Epidermal melanocyte (primary cell): ENCODE results near the gene C3orf80.
"Not testable (repeated sequence)": the region's sequence is repeated elsewhere in the genome, so short reads cannot be mapped to it uniquely, and the experiment has no call there.

Source experiments
- DNase-seq: peaks from one replicate; pipeline ENCODE4 v3.0.0; 2011; ENCODE audit warnings: low spot score; ENCODE audit not compliant: insufficient read length

C3orf80 gene

DNA sequence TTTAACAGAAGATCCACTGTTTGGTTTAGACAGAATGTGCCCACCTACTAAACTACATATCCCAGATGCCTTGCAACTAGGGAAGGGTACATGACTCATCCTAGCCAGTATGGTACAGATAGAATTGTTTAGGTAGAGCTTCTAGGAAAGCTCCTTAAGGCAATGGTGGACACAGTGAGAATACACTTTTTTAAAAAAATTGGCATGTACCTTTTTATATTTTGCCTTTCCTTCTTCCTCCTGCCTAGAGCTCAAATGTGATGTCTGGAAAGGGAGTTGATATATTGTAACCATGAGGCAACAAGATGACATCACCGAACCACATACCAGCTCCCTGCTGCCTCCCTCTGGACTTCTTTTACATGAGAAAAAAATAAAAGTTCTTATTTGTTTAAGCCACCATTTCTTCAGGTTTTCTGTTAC, 14.4 kb upstream of the C3orf80 start:
- no peak for DNase-seq

DNA sequence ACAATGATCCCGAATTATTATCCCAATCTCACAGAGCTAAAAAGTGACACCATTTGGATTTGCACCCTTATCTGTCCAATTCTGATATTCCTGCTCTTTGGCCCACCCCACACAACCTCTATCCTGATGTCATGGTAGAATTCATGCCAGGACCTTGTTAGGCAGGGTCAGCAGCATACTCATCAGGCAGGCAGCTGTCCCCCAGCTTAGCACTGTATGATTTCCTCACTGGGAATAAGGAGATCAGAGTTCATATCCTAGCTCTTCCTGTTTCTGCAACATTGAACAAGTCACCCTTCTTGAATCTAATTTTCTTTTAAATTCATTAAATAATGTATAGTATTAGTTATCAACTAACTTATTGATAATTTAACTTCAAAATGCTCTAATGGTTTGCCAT, 12.0 kb upstream of the C3orf80 start:
- no peak for DNase-seq

DNA sequence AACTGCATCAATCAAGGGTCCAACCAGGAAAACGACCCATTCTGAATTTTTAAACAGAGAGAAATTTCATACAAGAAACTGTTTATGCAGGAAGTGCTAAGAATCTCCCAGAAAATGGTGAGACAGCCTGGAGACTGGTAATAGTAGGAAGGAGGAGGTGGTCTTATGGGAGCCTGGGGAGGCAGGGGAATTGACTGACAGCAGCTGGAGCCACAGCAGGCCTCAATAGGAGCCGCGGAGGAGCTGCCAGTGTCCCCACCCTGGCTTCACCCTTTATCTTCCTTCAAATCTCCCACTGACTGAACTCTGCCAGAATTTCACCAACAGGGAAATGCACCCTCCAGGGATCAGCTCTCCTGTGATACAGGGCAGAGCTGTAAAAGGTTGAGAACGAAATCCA, 7.5 kb upstream of the C3orf80 start:
- no peak for DNase-seq

DNA sequence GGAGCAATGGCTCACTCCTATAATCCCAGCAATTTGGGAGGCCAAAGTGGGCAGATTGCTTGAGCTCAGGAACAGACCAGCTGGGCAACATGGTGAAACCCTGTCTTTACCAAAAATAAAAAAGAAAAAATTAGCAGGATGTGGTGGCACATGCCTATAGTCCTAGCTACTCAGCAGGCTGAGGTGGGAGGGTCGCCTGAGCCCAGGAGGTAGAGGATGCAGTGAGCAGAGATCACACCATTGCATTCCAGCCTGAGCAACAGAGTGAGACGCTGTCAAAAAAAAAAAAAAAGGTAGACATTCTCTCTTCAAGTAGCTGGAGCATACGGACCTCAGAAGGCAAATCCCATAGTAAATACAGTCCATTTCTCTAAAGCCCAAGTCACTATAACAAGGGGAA, 7.1 kb upstream of the C3orf80 start:
- DNase-seq = no peak

DNA sequence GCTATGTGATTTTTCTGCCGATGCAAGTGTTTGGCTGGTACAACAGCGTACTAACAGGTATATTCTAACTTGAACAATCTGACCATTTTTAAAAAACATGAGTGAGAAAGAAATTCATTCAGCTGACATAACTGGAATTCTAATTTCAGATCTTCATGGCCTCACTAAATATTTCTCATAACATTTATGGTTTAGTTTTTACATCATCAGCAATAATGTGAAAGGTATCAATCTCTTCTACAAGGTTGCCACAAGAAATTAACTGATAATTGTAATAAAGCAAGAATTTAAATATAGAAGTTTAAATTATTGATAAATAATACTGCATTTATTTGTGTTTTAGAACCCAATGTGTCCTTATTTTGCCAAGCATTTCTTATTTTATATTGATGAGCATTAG, 5.2 kb upstream of the C3orf80 start:
- no peak for DNase-seq

DNA sequence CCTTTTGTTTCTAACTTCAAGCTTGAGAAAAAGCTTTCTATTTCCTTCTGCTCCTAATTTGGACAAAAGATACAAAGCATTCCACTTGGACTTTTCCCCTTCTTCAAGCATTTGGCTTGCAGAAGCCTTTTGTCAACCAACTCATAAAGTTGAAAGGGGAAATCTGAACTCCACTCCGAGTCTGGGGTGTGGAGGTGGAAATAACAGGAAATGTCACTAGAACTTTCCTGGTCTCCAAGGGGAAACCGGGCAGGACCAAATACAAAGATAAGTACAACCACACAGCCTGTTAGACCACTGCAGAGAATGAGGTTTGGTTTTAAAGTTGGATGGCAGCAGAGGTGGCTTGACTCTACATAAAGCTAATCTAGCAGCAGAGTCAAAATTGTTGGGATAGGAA, 4.2 kb upstream of the C3orf80 start:
- DNase-seq = no peak

DNA sequence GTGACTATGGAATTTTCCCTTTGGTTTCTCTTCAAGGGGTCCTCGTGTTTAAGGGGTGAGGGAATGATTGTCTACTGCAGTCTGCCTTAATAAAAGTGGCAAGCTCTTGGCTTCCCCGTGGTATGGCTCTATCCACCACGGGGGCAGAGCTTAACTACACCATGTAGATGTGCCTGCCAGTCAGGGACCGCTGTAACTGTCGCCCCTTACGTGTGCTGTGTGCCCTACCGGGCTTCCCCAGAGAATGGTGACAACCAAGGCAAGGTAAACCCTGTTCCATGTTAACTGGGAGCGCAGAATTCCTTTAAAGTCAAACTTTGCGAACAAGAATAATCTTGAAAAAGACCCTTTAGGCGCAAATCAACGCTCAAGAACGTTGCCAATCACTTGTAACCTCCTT, 966 bp upstream of the C3orf80 start:
- no peak for DNase-seq

DNA sequence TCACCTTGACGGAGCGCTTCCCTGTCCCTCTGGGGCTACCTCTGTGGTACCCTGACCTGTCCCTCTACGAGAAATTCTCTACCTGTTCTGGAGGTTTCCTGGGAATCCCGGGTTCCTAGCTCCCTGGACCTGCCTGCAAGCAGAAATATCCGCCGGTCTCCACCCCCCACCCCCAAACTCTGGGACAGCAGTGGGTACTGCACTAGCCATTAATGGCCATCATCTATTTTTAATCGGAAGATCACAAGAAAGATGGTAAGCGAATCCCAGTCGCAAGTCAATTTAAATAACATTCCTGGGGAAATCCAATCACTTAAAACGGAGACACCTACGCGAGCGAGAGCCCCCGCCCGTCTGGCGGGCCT, 429 bp upstream of the C3orf80 start:
- no peak for DNase-seq

DNA sequence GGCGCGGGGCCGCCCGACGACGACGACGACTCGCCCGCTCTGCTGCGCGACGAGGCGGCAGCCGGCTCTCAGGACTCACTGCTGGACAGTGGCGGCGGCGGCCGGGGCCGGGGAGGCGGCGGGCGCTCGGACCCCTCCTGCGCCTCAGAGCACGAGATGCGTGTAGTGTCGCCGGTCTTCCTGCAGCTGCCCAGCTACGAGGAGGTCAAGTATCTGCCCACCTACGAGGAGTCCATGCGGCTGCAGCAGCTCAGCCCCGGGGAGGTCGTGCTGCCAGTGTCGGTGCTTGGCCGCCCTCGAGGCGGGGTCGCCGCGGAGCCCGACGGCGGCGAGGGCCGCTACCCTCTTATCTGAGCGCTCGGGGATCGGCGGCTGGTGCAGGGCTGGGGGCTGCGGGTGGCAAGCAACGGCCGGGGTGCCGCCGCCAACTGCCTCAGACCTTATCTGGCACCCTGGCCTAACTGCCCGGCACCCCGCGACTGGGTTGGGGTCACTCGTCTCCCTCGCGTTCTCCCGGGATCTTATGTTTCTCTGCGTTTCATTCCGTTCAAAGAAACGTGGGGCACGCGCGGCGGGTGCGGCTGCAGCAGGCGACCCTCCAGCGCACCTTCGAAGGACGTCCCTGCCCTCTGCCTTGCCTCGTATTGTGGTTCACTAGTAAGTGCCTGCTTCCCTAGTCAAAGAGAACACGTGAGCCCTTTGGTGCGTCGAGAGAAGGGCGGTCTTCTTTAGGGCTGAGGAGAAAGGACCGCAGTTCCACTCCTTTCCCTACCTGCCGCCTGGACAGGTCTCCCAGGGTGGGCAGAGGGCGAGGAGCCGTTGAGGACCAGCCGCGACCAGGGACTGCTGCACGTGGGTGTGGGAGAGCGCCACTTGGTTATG, 1.0 kb downstream of the C3orf80 start:
- no peak for DNase-seq

DNA sequence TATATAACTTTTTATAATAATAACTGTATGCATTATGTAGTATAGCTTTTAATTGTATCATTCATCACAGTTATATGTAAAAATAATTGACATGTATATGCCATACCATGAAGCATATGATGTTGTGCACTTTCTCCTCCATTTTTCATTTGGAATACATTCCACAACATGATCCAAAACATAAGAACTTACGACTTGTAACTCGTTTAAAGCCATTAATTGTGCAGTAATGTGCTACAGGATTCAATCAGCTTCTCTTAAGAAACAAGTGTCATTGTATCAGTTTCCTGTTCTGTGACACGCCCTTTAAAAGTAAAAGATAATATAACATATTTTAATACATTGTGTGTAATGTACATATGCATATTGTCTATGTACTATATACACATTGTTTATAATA, 2.2 kb downstream of the C3orf80 start:
- no peak for DNase-seq

DNA sequence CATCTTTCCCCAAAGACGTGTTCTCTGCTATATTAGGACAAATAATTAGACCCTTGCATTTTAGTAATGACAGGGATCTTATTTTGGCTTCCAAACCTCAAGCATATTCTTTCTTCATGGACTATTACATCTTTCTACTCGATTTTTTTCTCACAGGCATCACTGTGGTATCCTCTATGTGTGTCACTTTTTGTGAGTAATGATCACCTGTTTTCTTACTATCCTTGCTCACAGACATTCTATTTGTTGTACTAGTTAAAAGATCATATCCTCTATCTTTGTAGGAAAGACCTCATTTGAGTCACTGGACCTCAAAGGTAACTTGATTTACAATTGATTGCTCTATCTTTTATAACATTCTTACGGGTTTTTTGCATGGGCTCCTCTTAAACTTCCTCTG, 6.8 kb downstream of the C3orf80 start:
- no peak for DNase-seq

DNA sequence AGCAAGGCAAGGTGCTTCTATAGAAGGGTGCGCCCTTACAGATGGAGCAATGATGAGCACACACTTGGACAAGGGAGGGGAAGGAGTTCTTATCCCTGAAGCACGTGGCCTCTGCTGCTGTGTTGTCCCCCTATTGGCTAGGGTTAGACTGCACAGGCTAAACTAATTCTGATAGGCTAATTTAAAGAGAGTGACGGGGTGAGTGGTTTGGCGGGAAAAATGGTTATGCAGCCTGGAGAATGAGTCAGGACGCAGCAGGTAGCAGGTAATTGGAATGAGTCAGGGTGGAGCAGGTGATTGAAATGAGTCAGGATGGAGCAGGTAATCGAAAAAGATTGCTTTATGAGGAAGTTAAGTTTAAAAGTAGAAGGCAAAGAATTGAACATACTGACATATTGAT, 15.5 kb downstream of the C3orf80 start:
- DNase-seq = not testable (repeated sequence)

DNA sequence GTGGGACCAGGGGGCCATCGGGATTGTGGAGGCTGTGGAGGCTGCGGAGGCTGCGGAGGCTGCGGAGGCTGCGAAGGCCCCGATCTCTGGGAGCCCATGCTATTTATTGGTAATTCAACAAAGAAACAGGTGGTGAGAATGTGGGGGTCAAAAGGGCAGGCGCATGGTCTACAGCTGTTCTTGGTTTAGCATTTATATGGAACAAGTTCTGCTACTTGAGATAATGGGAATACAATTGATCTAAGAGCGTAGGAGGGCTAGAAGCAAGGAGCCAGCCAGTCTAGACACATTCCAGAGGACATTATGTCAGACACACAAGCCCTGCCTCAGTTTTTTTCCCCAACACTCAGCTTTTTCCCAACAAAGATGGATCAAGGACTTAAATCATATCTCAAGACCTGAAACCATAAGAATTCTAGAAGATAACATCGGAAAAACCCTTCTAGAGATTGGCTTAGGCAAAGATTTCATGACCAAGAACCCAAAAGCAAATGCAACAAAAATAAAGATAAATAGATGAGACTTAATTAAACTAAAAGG, 20.1 kb downstream of the C3orf80 start:
- DNase-seq = no peak

DNA sequence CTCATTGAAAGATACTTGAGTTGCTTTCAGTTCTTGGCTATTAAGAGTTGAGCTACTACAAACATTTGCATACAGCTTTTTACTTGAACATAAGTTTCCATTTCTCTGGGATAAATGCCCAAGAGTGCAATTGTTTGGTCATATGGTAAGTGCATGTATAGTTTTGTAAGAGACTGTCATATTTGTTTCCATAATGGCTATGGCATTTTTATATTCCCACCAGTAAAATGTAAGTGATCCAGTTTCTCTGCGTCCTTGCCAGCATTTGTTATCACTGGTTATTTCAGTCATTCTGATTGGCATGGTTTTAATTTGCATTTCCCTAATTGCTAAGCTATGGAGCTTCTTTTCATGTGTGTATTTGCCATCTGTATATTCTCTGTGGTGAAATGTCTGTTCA, 22.5 kb downstream of the C3orf80 start:
- no peak for DNase-seq

DNA sequence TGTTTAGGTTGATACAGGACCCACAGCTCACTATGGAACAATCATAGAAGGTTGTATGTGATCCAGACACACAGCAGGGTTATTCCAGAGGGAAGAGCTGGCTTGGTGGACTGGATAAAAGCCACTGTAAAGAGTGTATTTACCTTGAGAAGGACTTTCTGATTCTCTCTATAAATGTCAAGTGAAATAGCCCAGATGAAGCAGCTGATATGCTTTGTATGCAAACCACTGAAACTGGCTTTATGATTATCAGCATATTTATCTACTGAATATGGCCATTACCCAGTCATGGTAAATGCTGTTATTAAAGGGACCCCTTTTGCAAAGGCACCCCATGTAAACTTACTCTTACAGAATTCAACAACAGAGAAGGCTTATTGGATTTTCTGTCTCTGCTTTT, 28.1 kb downstream of the C3orf80 start:
- DNase-seq = no peak

DNA sequence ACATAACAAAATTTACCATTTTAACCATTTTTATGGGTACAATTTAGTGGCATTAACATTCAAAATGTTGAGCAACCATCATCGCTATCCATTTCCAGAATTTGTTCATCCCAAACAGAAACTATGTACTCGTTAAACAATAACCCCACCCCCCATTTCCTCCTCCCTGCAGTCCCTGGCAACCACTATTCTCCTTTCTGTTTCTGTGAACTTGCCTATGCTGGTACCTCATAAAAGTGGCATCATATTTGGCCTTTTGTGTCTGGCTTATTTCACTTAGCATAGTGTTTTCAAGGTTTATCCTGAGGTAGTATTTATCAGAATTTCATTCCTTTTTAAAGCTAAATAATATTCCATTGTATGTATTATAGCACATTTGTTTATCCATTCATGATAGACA, 32.4 kb downstream of the C3orf80 start:
- no peak for DNase-seq

DNA sequence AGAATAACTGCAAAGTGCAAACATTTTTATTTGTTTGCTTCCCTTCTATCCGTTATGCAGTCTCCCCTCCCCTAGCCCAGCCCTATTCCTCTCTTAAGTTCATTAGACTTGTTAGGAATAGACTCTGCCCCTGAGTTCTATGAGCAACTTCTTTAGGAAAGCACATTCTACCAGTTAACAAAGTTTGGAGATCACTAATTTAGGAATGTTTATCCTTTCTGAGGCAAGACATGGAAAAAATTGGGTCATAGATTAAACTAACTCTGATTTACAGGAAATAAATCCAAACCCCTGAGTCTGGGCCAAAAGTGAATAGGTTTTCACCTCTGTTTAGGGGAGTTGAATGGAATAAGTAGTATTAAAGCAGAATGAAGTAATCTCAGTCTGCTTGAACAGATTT, 34.4 kb downstream of the C3orf80 start:
- DNase-seq = no peak

DNA sequence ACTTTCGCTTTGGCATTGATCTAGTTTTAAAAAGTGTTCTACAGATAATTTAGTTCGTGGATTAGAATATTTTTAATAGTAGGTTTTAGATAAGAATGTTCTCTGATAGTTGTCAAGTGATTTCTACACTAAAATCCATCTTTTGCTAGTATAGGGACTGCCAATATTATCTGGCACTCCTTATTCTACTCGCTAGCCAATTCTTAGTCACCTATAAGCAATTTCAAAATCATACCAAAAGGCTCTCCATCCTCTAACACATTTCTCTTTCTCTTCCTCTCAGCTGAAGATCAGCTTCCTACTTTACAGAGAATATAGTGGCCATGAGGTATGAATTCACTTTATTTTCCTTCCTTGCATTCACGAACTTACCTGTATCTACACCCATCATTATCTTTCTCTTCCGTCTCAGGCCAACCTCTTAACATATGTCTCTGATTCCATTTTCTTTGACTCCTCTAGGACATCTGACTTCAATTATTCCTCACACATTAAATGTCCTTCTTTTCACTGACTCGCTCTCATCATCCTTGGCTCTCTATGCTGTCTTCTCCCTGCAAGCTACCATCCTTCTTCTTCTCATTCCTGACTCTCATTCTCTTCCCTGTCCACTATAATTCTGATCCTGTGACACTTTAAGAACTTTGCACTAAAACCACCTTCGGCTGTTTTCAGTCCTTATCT, 35.5 kb downstream of the C3orf80 start:
- DNase-seq = no peak

DNA sequence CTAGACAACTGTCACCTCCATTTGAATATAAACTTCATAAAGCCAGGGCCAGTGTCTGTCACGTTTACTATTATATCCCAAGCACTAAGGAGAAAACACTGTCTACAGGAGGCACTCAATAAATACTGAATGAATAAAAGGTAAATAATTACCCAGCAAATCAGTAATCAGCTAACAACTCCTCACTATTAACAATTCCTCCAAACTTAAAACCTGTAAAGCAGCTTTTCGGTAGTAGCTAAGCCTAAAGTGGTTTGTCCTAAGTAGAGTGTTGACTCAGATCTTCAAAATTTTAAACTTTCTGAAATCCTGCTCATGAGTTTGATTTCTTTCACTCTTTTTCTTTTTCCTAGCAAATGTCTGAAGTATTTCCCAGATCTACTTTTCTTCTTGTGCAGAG, 39.9 kb downstream of the C3orf80 start:
- no peak for DNase-seq
